HUES6 (cell line): ENCODE measurements around the gene SNRK.

Experiments
- H3K27ac ChIP-seq: 2 replicates; pipeline ENCODE4 v1.7.0; 2013; ENCODE audit warnings: low read depth, mild to moderate bottlenecking, low read length, inconsistent platforms
- H3K27me3 ChIP-seq: 2 replicates; pipeline ENCODE4 v1.6.1; 2013; ENCODE audit warnings: low read length; ENCODE audit not compliant: control insufficient read depth, insufficient read depth
- H3K36me3 ChIP-seq: 2 replicates; pipeline ENCODE4 v1.6.1; 2013; ENCODE audit warnings: low read length; ENCODE audit not compliant: control insufficient read depth, insufficient read depth
- H3K4me1 ChIP-seq: 2 replicates; pipeline ENCODE4 v1.6.1; 2013; ENCODE audit warnings: low read length; ENCODE audit not compliant: control insufficient read depth, insufficient read depth
- H3K4me3 ChIP-seq: 2 replicates; pipeline ENCODE4 v1.5.1; 2013; ENCODE audit warnings: low read depth, low read length
- H3K9ac ChIP-seq: one replicate; pipeline ENCODE4 v1.6.1; 2013; ENCODE audit warnings: mild to moderate bottlenecking, low read length
- H3K9me3 ChIP-seq: 2 replicates; pipeline ENCODE4 v1.6.1; 2013; ENCODE audit warnings: low read depth, low read length; ENCODE audit not compliant: control insufficient read depth, insufficient read depth

SNRK gene

GRCh38 chr3:43289401-43289800 is 3.1 kb downstream of the SNRK start:
- peaks cover 15% of the 10 kb centered on the region for H3K4me1 ChIP-seq
- H3K27ac ChIP-seq = no peak overlapping the region
- H3K36me3 ChIP-seq = no peaks in the 10 kb centered on the region
- H3K9ac ChIP-seq = no peak overlapping the region
- H3K4me3 ChIP-seq = no peak overlapping the region
- peaks cover 9% of the 10 kb centered on the region; the same call in 1 of the 2 replicates for H3K27me3 ChIP-seq
- H3K9me3 ChIP-seq = no peaks in the 10 kb centered on the region

- H3K36me3 ChIP-seq = no peaks in the 10 kb centered on the region
- H3K27me3 ChIP-seq = peaks cover 9% of the 10 kb centered on the region; the same call in 1 of the 2 replicates
- H3K27ac ChIP-seq = no peak overlapping the region
- no peak overlapping the region for H3K4me3 ChIP-seq
- no peak overlapping the region for H3K9ac ChIP-seq
- H3K4me1 ChIP-seq = peaks cover 15% of the 10 kb centered on the region
- H3K9me3 ChIP-seq = no peaks in the 10 kb centered on the region
Measured at GRCh38 chr3:43289841-43290470, 3.6 kb downstream of the SNRK start.

GRCh38 chr3:43290956-43291355 is 4.6 kb downstream of the SNRK start:
- Histone ChIP-seq H3K36me3 (no peaks in the 10 kb centered on the region), H3K4me1 (peaks cover 7% of the 10 kb centered on the region), H3K27me3 (no peaks in the 10 kb centered on the region), H3K27ac (no peak overlapping the region), H3K9ac (no peak overlapping the region), H3K4me3 (no peak overlapping the region), H3K9me3 (no peaks in the 10 kb centered on the region)

GRCh38 chr3:43291546-43291945 is 5.2 kb downstream of the SNRK start:
- Histone ChIP-seq H3K4me3 (no peak overlapping the region), H3K4me1 (peaks cover 8% of the 10 kb centered on the region), H3K36me3 (no peaks in the 10 kb centered on the region), H3K9ac (no peak overlapping the region), H3K27ac (no peak overlapping the region), H3K9me3 (no peaks in the 10 kb centered on the region), H3K27me3 (no peaks in the 10 kb centered on the region)

GRCh38 chr3:43294975-43295374 is 8.6 kb downstream of the SNRK start:
- H3K27me3 ChIP-seq = no peaks in the 10 kb centered on the region

GRCh38 chr3:43296565-43296964 is 10.2 kb downstream of the SNRK start:
- H3K9me3 ChIP-seq = no peaks in the 10 kb centered on the region
- peaks cover 5% of the 10 kb centered on the region; the same call in 1 of the 2 replicates for H3K4me1 ChIP-seq
- no peak overlapping the region for H3K4me3 ChIP-seq
- H3K27ac ChIP-seq = no peak overlapping the region
- no peaks in the 10 kb centered on the region for H3K27me3 ChIP-seq
- no peak overlapping the region for H3K9ac ChIP-seq
- no peaks in the 10 kb centered on the region for H3K36me3 ChIP-seq

More at GRCh38 chr3:43294975-43295374, 8.6 kb downstream of the SNRK start:
- H3K4me3 ChIP-seq = no peak overlapping the region
- H3K27ac ChIP-seq = no peak overlapping the region
- no peaks in the 10 kb centered on the region for H3K9me3 ChIP-seq
- H3K4me1 ChIP-seq = peaks cover 5% of the 10 kb centered on the region; the same call in 1 of the 2 replicates
- H3K9ac ChIP-seq = no peak overlapping the region
- no peaks in the 10 kb centered on the region for H3K36me3 ChIP-seq

GRCh38 chr3:43298292-43298691 is 12.0 kb downstream of the SNRK start:
- no peaks in the 10 kb centered on the region for H3K9me3 ChIP-seq
- no peak overlapping the region for H3K4me3 ChIP-seq
- no peaks in the 10 kb centered on the region for H3K27me3 ChIP-seq
- peaks cover 2% of the 10 kb centered on the region for H3K36me3 ChIP-seq
- H3K27ac ChIP-seq = no peak overlapping the region
- H3K9ac ChIP-seq = no peak overlapping the region
- peaks cover 5% of the 10 kb centered on the region; the same call in 1 of the 2 replicates for H3K4me1 ChIP-seq

GRCh38 chr3:43298761-43299160 is 12.4 kb downstream of the SNRK start:
- Histone ChIP-seq H3K27me3 (no peaks in the 10 kb centered on the region), H3K4me3 (no peak overlapping the region), H3K36me3 (peaks cover 7% of the 10 kb centered on the region), H3K9ac (no peak overlapping the region), H3K27ac (no peak overlapping the region), H3K4me1 (peaks cover 5% of the 10 kb centered on the region; the same call in 1 of the 2 replicates), H3K9me3 (no peaks in the 10 kb centered on the region)

GRCh38 chr3:43302116-43302880 is 16.0 kb downstream of the SNRK start:
- H3K36me3 ChIP-seq = peaks cover 16% of the 10 kb centered on the region
- no peak overlapping the region for H3K9ac ChIP-seq
- H3K4me3 ChIP-seq = no peak overlapping the region
- no peaks in the 10 kb centered on the region for H3K9me3 ChIP-seq
- no peaks in the 10 kb centered on the region for H3K4me1 ChIP-seq
- H3K27ac ChIP-seq = no peak overlapping the region
- no peaks in the 10 kb centered on the region for H3K27me3 ChIP-seq

- H3K4me1 ChIP-seq = no peaks in the 10 kb centered on the region
- H3K27me3 ChIP-seq = no peaks in the 10 kb centered on the region
- H3K27ac ChIP-seq = no peak overlapping the region
- no peaks in the 10 kb centered on the region for H3K9me3 ChIP-seq
- no peak overlapping the region for H3K4me3 ChIP-seq
- H3K36me3 ChIP-seq = peaks cover 16% of the 10 kb centered on the region
- no peak overlapping the region for H3K9ac ChIP-seq
Measured at GRCh38 chr3:43304126-43304525, 17.8 kb downstream of the SNRK start.

- Histone ChIP-seq H3K27ac (no peak overlapping the region), H3K27me3 (no peaks in the 10 kb centered on the region), H3K4me3 (no peak overlapping the region), H3K36me3 (peaks cover 16% of the 10 kb centered on the region), H3K9ac (no peak overlapping the region), H3K4me1 (no peaks in the 10 kb centered on the region), H3K9me3 (no peaks in the 10 kb centered on the region)
Measured at GRCh38 chr3:43307226-43307625, 20.9 kb downstream of the SNRK start.
